Adipose tissue (tissue), 3 donors: ENCODE measurements around the gene CYTH1. TPM values are rescaled to one million over a fixed set of nuclear protein-coding genes. Genes with fewer than 3 reads are reported as not detected.

ENCODE experiments used
- H3K27ac ChIP-seq: one replicate; pipeline ENCODE4 v1.5.1; 2013; ENCODE audit warnings: low read depth, low read length
- WGBS, 3 donors: extraction: QIAGEN DNeasy Blood & Tissue Kit; methylation state at CpG; one replicate each; pipeline ENCODE4 v1.1.7; 2013; 5-methylcytosine and 5-hydroxymethylcytosine counted together
- polyA plus RNA-seq, 3 donors: library from polyadenylated mRNA; stranded (reverse); fragments of 200-250 nt; gene quantifications; one replicate each; pipeline ENCODE4 v1.2.3, GENCODE V29; 2013
- donor health status: healthy with polysubstance abuse.
- donor health status: Bipolar disorder and iron deficiency.
- donor health status: healthy.

CYTH1 gene
- polyA plus RNA-seq, 3 donors: 23.8 to 42.1 (median 41.7) TPM

GRCh38 chr17:78727476-78728229 lies 54.4 kb downstream of the CYTH1 start:
- no peak overlapping the region for H3K27ac ChIP-seq
- 74 to 91% (median 89%) methylated on average over 11 of the region's 11 CpGs for WGBS, 3 donors

- 92 to 97% (median 92%) methylated on average over 5 of the region's 5 CpGs for WGBS, 3 donors
- no peak overlapping the region for H3K27ac ChIP-seq
Observed at GRCh38 chr17:78727057-78727456, 55.0 kb downstream of the CYTH1 start.

- H3K27ac ChIP-seq: no peak overlapping the region
- WGBS, 3 donors: 96 to 97% (median 96%) methylated on average over 13 of the region's 13 CpGs
Observed at GRCh38 chr17:78726513-78726912, 55.6 kb downstream of the CYTH1 start.

DNA sequence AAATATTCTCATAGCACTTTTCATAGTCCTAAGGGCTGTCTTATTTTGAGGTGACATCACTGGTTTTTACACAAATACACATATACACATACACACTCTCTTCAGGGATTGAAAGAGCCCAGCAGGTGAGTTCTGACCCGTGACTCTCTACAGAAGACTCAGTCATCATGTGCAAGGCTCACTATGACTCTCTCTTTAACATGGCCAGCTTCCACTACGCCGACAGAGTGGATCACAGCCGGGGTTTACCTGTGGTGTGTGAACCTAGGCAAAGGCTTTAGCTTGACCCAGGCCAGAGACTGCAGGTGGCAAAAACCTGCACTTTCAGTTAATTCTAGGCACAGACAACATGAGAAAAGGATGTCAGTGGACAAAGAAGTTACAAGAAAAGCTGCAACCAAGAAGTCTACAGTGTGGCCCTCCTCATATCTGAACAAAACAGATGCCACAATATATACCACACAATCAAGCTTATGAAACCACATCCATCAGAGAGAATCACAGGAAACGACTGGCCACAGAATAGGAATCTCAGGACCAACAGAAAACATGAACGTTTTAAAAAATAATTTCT lies 56.5 kb downstream of the CYTH1 start:
- 53 to 63% (median 59%) methylated on average over 6 of the region's 6 CpGs for WGBS, 3 donors
- no peak overlapping the region for H3K27ac ChIP-seq

DNA sequence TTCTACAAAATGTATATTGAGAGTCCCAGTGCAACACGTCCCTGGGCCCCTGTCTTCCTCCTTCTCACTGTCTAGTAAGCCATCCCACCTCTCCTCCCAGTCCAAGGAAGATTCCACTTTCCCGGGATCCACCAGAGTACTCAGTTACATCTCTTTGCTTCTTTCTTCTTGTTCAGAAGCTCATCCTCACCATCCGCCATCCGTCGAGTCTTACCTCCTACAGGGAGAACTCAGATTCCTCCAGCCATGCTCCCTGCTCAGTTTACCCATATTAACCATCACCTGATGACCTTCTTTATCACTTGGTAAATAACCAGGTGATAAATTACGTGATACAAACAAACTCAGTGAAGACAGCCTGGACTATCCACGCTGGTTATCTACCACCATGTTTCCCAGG lies 57.1 kb downstream of the CYTH1 start:
- 74 to 89% (median 89%) methylated on average over 7 of the region's 7 CpGs for WGBS, 3 donors
- no peak overlapping the region for H3K27ac ChIP-seq

- H3K27ac ChIP-seq: no peak overlapping the region
- 27 to 51% (median 45%) methylated on average over 5 of the region's 5 CpGs for WGBS, 3 donors
Observed at GRCh38 chr17:78724544-78724943, 57.5 kb downstream of the CYTH1 start.

- WGBS, 3 donors: 79 to 89% (median 82%) methylated on average over 8 of the region's 8 CpGs
- H3K27ac ChIP-seq: no peak overlapping the region
Observed at GRCh38 chr17:78723957-78724356, 58.1 kb downstream of the CYTH1 start.

GRCh38 chr17:78723001-78723796 lies 58.9 kb downstream of the CYTH1 start:
- WGBS, 3 donors: 38 to 51% (median 48%) methylated on average over 25 of the region's 25 CpGs
- no peak overlapping the region for H3K27ac ChIP-seq

DNA sequence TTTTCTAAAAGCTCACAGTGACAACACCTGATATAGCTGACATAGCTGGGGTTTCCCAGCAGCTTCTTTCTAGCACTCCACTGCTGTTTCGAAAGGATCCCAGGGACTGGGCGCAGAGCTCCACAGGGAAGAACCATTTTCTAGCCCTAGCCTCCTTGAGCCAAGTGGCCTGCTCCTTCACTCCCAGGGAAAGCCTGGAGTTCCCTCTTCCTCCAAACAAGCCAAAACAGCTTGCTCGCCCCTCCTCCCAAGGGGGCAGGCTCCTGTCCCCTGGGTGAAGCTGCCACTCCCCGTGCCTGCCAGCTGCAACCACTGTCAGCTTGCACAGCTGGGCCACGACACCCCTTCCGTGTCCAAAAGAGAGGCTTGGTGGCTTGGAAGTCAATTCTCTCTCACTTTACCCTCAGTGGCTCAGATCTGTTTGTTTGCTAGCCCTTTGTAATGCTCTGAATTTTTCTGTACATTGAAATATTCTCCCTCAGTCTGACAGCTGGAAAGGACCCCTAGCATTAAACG lies 59.8 kb downstream of the CYTH1 start:
- H3K27ac ChIP-seq: no peak overlapping the region
- 52 to 63% (median 56%) methylated on average over 7 of the region's 7 CpGs for WGBS, 3 donors

DNA sequence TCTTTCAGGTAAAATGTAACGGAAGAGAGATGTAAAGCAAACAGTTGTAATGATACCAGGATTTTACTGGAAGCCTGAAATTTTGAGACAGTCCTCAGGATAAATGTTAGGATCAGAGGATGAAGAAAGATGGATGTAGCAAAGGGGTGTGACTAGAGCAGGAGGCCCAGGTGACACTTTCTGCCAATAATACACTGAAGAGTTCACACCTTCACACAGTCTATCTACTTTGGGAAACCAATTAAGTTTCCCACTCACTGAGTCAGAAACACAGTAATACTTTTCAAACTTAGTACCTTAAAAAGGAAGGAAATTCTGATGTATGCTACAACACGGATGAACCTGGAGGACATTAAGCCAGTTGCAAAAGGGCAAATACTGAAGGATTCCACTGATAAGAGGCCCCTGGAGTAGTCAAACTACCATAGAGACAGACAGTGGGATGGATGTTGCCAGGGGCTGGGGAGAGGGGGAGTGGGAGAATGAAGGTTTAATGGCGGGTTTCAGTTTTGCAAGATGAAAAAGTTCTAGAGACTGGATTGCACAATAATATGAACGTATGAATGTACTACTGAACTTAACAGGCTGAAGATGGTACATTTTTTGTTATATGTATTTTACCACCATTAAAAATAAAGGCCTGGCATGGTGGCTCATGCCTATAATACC lies 62.3 kb downstream of the CYTH1 start:
- H3K27ac ChIP-seq: no peak overlapping the region
- WGBS, 3 donors: 50 to 65% (median 58%) methylated on average over 4 of the region's 4 CpGs

GRCh38 chr17:78718575-78719208 lies 63.4 kb downstream of the CYTH1 start:
- WGBS, 3 donors: 78 to 88% (median 86%) methylated on average over 8 of the region's 8 CpGs

GRCh38 chr17:78717431-78717980 lies 64.6 kb downstream of the CYTH1 start:
- 3 to 36% (median 25%) methylated on average over 14 of the region's 14 CpGs for WGBS, 3 donors
- H3K27ac ChIP-seq: no peak overlapping the region

More at GRCh38 chr17:78718575-78719208, 63.4 kb downstream of the CYTH1 start:
- no peak overlapping the region for H3K27ac ChIP-seq

DNA sequence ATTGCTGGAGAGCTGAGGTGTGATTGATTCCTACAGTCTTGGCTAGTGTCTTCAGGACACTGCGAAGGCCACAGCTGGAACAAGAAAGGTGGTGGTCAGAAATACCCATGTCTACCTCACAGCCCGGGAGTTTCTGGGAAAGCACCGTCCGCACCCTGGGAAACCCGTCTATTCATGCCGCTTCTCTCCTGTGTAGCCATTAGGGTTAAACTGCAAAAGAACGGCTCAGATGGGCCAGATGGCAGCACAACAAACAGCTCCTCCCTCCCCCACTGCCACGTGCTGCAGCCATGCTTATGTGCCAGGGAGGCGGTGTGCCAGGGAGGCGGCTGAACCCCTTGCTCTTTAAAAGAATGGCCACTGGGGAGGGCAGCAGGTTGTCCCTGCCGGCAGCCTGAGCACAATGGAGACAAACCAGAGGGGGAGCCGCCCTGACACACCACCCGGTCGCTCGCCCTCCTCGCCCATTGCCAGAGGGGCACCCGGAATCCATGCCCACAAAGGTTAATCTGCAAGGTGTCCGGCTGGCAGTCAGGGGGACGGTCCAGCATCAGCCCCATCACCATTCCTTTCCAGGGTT lies 65.2 kb downstream of the CYTH1 start:
- H3K27ac ChIP-seq: no peak overlapping the region
- WGBS, 3 donors: 13 to 45% (median 36%) methylated on average over 19 of the region's 19 CpGs

DNA sequence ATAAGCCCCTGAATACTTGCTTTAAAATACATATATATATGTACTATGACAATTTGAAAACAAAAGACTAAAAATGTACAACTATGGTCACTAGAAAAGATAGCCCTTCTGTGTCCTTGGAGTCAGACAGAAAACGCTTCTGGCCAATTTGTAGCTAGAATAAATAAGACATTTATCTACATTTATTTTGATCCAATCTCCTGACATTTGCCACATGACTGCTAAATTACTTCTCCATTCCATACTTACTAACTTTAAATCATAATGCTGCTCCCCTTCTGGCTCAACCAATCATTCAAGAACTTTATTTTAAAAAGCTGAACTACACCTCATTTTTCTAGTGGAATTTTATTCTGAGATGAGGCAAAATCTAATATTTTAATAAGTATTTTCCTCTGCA lies 65.8 kb downstream of the CYTH1 start:
- H3K27ac ChIP-seq: no peak overlapping the region
- 21 to 51% (median 41%) methylated on average over 1 of the region's 1 CpG for WGBS, 3 donors

DNA sequence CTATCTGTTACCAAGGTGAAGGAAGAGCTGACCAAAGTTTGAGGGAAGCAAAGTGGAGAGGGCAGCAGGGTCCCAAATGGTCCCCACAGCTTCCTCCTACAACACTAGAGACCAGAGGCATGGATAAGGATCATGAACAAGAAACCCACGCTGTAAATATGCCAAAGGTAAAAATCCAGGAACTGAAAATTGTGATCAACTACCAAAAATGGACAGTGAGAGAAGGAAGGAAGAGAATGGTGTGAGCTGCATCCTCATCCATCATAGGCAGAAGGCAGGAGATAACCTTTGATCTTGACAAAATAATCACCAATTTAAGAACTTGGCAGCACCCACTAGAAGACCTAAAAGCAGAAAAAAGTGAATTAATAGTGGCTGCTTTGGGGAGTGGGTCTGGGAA lies 66.2 kb downstream of the CYTH1 start:
- no peak overlapping the region for H3K27ac ChIP-seq
- 28 to 52% (median 38%) methylated on average over 1 of the region's 1 CpG for WGBS, 3 donors

GRCh38 chr17:78715000-78715771 lies 66.9 kb downstream of the CYTH1 start:
- WGBS, 3 donors: 67 to 79% (median 69%) methylated on average over 14 of the region's 14 CpGs
- no peak overlapping the region for H3K27ac ChIP-seq

DNA sequence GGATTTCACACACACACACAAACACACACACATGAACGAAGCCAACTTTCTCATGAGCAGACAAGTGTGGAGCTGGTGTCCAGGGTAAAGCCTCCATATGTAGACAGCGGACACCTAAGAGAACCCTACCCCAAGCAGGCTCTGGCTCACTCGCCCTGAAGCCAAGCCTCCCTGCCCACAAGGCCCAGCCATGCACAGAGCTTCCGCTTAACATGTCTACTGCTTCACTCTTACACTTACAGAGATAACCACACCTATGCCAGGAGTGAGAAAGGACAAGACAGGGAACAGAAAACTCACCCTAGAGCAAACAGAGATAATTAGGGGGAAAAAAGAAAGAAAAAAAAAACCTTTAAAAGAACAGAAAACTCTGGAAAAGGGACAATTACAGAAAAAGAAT lies 67.5 kb downstream of the CYTH1 start:
- 96 to 100% (median 97%) methylated on average over 4 of the region's 4 CpGs for WGBS, 3 donors
- no peak overlapping the region for H3K27ac ChIP-seq
